Activated CD8-positive, alpha-beta T cell treated with anti-CD3 and anti-CD28 coated beads, Interleukin-2, amount 10 ng/mL, durations not matched to agents 7 days and 5 days (primary cell): ENCODE measurements around the gene MINDY4B. TPM values are rescaled to one million over a fixed set of nuclear protein-coding genes. Genes with fewer than 3 reads are reported as not detected.

ENCODE experiments used
- ATAC-seq: fragments of 150-1000 bp; cut with Tn5 transposase; one replicate; pipeline ENCODE4 v1.10.0; 2021; ENCODE audit warnings: moderate library complexity
- CTCF ChIA-PET: fragments of 350-600 bp; sonication (Branson Sonifier 250); formaldehyde crosslinking; loops from one replicate; lab custom pipeline; 2021; ENCODE audit warnings: antibody characterized with exemption; lab: Charles Lee
- POLR2A ChIA-PET: fragments of 350-600 bp; sonication (Branson Sonifier 250); formaldehyde crosslinking; loops from one replicate; lab custom pipeline; 2021; ENCODE audit warnings: antibody characterized with exemption; lab: Charles Lee
- DNase-seq: peaks from one replicate; pipeline ENCODE4 v3.0.0-alpha.2; 2020
- H3K27ac Mint-ChIP-seq: one replicate; pipeline ENCODE4 v1.8.0; 2021; ENCODE audit warnings: mild to moderate bottlenecking, mixed read lengths
- H3K27me3 Mint-ChIP-seq: one replicate; pipeline ENCODE4 v1.8.0; 2021; ENCODE audit warnings: low read depth, mixed read lengths
- H3K36me3 Mint-ChIP-seq: one replicate; pipeline ENCODE4 v1.8.0; 2021; ENCODE audit warnings: low read depth, mixed read lengths
- H3K4me1 Mint-ChIP-seq: one replicate; pipeline ENCODE4 v1.8.0; 2021; ENCODE audit warnings: low read depth, mixed read lengths
- H3K4me3 Mint-ChIP-seq: one replicate; pipeline ENCODE4 v1.8.0; 2021; ENCODE audit warnings: mild to moderate bottlenecking, mixed read lengths
- H3K9me3 Mint-ChIP-seq: one replicate; pipeline ENCODE4 v1.8.0; 2022; ENCODE audit warnings: mixed read lengths; ENCODE audit not compliant: insufficient read depth
- total RNA-seq, 2 experiments: library from RNA; stranded (reverse); gene quantifications; one replicate each; pipeline ENCODE4 v1.2.3, GENCODE V29; 2021

MINDY4B gene
- total RNA-seq: not detected

GRCh38 chr3:150905339-150905738 lies at the start of gene MINDY4B:
TSS of gene MINDY4B (minus strand) at chr3:150905439. CDS start at chr3:150905439, 0 bp downstream.
- Mint-ChIP-seq H3K4me3 (no peak within 1 kb of the TSS), H3K27me3 (peaks cover 29% of the 10 kb centered on the region), H3K36me3 (no peaks in the 10 kb centered on the region), H3K9me3 (no peaks in the 10 kb centered on the region), H3K27ac (no peak within 1 kb of the TSS), H3K4me1 (no peaks in the 10 kb centered on the region)
- DNase-seq (no peak), ATAC-seq (no peak)
- ChIA-PET POLR2A (no interaction called here), CTCF (no interaction called here)

DNA sequence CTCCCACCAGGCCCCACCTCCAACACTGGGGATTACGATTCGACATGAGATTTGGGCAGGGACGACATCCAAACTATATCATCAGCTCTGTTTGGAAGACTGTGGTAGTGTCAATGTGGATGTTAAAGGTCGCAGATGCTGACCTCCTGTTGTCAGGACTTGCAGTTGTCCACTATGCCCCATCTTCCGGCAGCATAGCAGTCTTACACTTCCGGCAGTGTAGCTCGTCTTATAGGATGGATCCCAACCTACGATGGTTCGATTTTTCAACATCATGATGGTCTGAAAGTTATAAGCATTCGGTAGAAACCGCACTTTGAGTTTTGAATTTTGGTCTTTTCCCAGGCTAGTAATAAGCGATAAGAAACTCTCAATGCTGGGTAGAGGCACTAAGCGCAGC lies 46.7 kb upstream of the MINDY4B start:
- Mint-ChIP-seq H3K36me3 (no peaks in the 10 kb centered on the region), H3K9me3 (no peaks in the 10 kb centered on the region), H3K4me3 (no peak overlapping the region), H3K4me1 (no peaks in the 10 kb centered on the region), H3K27ac (no peak overlapping the region), H3K27me3 (peaks cover 18% of the 10 kb centered on the region)
- DNase-seq: no peak
- ATAC-seq: no peak
- POLR2A ChIA-PET: no interaction called here
- CTCF ChIA-PET: no interaction called here

- ChIA-PET POLR2A (no interaction called here), CTCF (no interaction called here)
- no peak overlapping the region for H3K4me3 Mint-ChIP-seq
- DNase-seq (no peak), ATAC-seq (no peak)
- H3K9me3 Mint-ChIP-seq: no peaks in the 10 kb centered on the region
- no peak overlapping the region for H3K27ac Mint-ChIP-seq
- H3K36me3 Mint-ChIP-seq: no peaks in the 10 kb centered on the region
- H3K27me3 Mint-ChIP-seq: peaks cover 4% of the 10 kb centered on the region
- H3K4me1 Mint-ChIP-seq: no peaks in the 10 kb centered on the region
These were observed 40.2 kb upstream of the MINDY4B start for GRCh38 chr3:150945226-150946032.

GRCh38 chr3:150942221-150942620 lies 37.0 kb upstream of the MINDY4B start:
- H3K27ac Mint-ChIP-seq: no peak overlapping the region
- POLR2A ChIA-PET: no interaction called here

GRCh38 chr3:150936693-150937092 lies 31.5 kb upstream of the MINDY4B start:
- DNase-seq (no peak), ATAC-seq (no peak)
- Mint-ChIP-seq H3K27ac (no peak overlapping the region), H3K4me3 (no peak overlapping the region), H3K9me3 (no peaks in the 10 kb centered on the region), H3K4me1 (no peaks in the 10 kb centered on the region), H3K36me3 (no peaks in the 10 kb centered on the region), H3K27me3 (peaks cover 23% of the 10 kb centered on the region)
- POLR2A ChIA-PET: no interaction called here
- CTCF ChIA-PET: no interaction called here

More at GRCh38 chr3:150942221-150942620, 37.0 kb upstream of the MINDY4B start:
- no peak overlapping the region for H3K4me3 Mint-ChIP-seq
- peaks cover 13% of the 10 kb centered on the region for H3K27me3 Mint-ChIP-seq
- CTCF ChIA-PET: no interaction called here
- DNase-seq (no peak), ATAC-seq (no peak)
- no peaks in the 10 kb centered on the region for H3K36me3 Mint-ChIP-seq
- no peaks in the 10 kb centered on the region for H3K4me1 Mint-ChIP-seq
- H3K9me3 Mint-ChIP-seq: no peaks in the 10 kb centered on the region

GRCh38 chr3:150933473-150933995 lies 28.3 kb upstream of the MINDY4B start:
- Mint-ChIP-seq H3K4me3 (no peak overlapping the region), H3K27me3 (peaks cover 27% of the 10 kb centered on the region), H3K27ac (no peak overlapping the region), H3K9me3 (no peaks in the 10 kb centered on the region), H3K4me1 (no peaks in the 10 kb centered on the region), H3K36me3 (no peaks in the 10 kb centered on the region)
- no peak for ATAC-seq
- ChIA-PET CTCF (interaction anchor here (0.7 kb wide), 1 partner anchor 143 kb away, joined by 3 read pairs; no protein-coding TSS in a partner anchor), POLR2A (no interaction called here)
- DNase-seq: no peak

GRCh38 chr3:150931745-150932144 lies 26.5 kb upstream of the MINDY4B start:
- ChIA-PET POLR2A (no interaction called here), CTCF (no interaction called here)
- no peak overlapping the region for H3K27ac Mint-ChIP-seq
- no peaks in the 10 kb centered on the region for H3K36me3 Mint-ChIP-seq
- H3K4me1 Mint-ChIP-seq: no peaks in the 10 kb centered on the region
- H3K27me3 Mint-ChIP-seq: peaks cover 22% of the 10 kb centered on the region
- ATAC-seq (no peak), DNase-seq (no peak)
- no peak overlapping the region for H3K4me3 Mint-ChIP-seq
- no peaks in the 10 kb centered on the region for H3K9me3 Mint-ChIP-seq

DNA sequence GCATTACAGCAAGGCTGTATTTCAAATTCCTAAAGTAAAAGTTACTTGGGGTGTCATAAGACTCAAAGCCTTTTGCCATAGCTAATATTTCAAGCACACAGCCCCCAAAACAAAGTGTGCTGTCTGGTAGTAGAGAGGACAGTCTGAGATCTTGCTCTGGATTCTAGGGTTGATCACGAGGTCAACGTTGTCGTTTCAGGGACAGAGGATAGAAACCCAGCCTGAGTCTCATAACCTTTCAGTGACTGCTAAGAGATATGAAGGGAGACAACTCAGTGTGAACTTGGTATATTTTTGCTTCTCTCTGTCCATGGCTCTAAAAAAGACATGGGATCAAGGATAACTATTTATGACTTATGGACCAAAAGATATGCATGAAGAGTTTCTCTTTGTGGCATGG lies 25.6 kb upstream of the MINDY4B start:
- no peak for DNase-seq
- Mint-ChIP-seq H3K36me3 (no peaks in the 10 kb centered on the region), H3K27ac (no peak overlapping the region), H3K27me3 (peaks cover 20% of the 10 kb centered on the region), H3K9me3 (no peaks in the 10 kb centered on the region), H3K4me1 (peaks cover 1% of the 10 kb centered on the region), H3K4me3 (no peak overlapping the region)
- POLR2A ChIA-PET: no interaction called here
- no peak for ATAC-seq
- CTCF ChIA-PET: no interaction called here

- H3K4me1 Mint-ChIP-seq: peaks cover 7% of the 10 kb centered on the region
- ATAC-seq (no peak), DNase-seq (no peak)
- H3K4me3 Mint-ChIP-seq: no peak overlapping the region
- H3K27ac Mint-ChIP-seq: no peak overlapping the region
- H3K36me3 Mint-ChIP-seq: no peaks in the 10 kb centered on the region
- H3K27me3 Mint-ChIP-seq: peaks cover 18% of the 10 kb centered on the region
- POLR2A ChIA-PET: no interaction called here
- CTCF ChIA-PET: no interaction called here
- H3K9me3 Mint-ChIP-seq: no peaks in the 10 kb centered on the region
These were observed 23.0 kb upstream of the MINDY4B start for GRCh38 chr3:150928234-150928633.

- no peak for DNase-seq
- CTCF ChIA-PET: interaction anchor here (0.9 to 1.6 kb wide), 9 partner anchors 9 to 221 kb away, joined by 3 to 8 read pairs (median 4); partner anchors contain the start of gene MED12L
- POLR2A ChIA-PET: no interaction called here
- Mint-ChIP-seq H3K27me3 (peaks cover 15% of the 10 kb centered on the region), H3K36me3 (no peaks in the 10 kb centered on the region), H3K9me3 (no peaks in the 10 kb centered on the region), H3K27ac (no peak overlapping the region), H3K4me3 (no peak overlapping the region), H3K4me1 (peaks cover 7% of the 10 kb centered on the region)
- ATAC-seq: no peak
These were observed 21.1 kb upstream of the MINDY4B start for GRCh38 chr3:150926328-150926727.

GRCh38 chr3:150925751-150926201 lies 20.5 kb upstream of the MINDY4B start:
- ChIA-PET CTCF (interaction anchor here (0.9 to 1.6 kb wide), 8 partner anchors 8 to 242 kb away, joined by 3 to 8 read pairs (median 4); partner anchors contain the start of gene MED12L), POLR2A (no interaction called here)
- peaks cover 7% of the 10 kb centered on the region for H3K4me1 Mint-ChIP-seq
- ATAC-seq (peak; percentile 96), DNase-seq (peak; percentile 67)
- no peaks in the 10 kb centered on the region for H3K9me3 Mint-ChIP-seq
- H3K27ac Mint-ChIP-seq: no peak overlapping the region
- peak overlapping the region; percentile 58 for H3K4me3 Mint-ChIP-seq
- H3K27me3 Mint-ChIP-seq: peaks cover 11% of the 10 kb centered on the region
- no peaks in the 10 kb centered on the region for H3K36me3 Mint-ChIP-seq

GRCh38 chr3:150922611-150923010 lies 17.4 kb upstream of the MINDY4B start:
- no peaks in the 10 kb centered on the region for H3K36me3 Mint-ChIP-seq
- no peak overlapping the region for H3K27ac Mint-ChIP-seq
- H3K4me1 Mint-ChIP-seq: peaks cover 7% of the 10 kb centered on the region
- POLR2A ChIA-PET: no interaction called here
- no peak overlapping the region for H3K4me3 Mint-ChIP-seq
- H3K27me3 Mint-ChIP-seq: peaks cover 8% of the 10 kb centered on the region
- DNase-seq: no peak
- no peak for ATAC-seq
- no peaks in the 10 kb centered on the region for H3K9me3 Mint-ChIP-seq
- CTCF ChIA-PET: no interaction called here
